ENCODE measurements around the gene RALGPS1. TPM values are rescaled to one million over a fixed set of nuclear protein-coding genes. Genes with fewer than 3 reads are reported as not detected.
A peak's percentile ranks its signal among the peaks of the same experiment; 100 is the strongest.

Gene RALGPS1
- total RNA-seq, 1 donor from 2014 or later, result 86.6 TPM

- no peak for DNase-seq
Observed at GRCh38 chr9:127053960-127054359, 139.4 kb downstream of the RALGPS1 start.

GRCh38 chr9:127055745-127056402, 141.3 kb downstream of the RALGPS1 start:
- DNase-seq, result no peak

GRCh38 chr9:127056446-127056845, 141.9 kb downstream of the RALGPS1 start:
- no peak for DNase-seq

DNA sequence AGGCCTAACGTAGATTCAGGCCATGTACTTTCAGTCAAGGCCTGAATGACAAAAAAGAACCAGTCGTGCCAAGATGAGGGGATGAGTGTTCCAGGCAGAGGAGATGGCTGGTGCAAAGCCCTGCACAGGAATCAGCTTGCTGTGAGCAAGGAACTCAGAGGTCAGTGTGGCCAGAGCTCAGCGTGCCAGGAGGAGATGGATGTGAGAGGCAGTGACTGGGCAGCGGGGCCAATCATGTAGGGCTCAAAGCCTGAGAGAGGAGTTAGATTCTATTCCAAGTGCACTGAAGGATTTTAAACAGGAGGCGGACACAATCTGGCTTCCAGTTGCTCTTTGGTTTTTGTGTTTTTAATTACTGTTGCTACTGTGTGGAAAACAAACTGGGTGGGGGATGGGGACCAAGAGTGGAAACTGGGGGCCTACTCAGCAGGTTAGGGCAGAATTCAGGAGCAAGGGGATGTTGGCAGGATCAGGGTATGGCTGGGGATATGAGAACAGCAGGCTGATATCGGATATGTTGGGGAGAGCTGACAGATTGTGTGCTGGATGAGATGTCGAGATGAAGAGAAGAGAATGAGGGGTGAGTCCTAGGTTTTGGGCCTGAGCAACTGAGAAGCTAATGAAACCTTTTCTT, 143.5 kb downstream of the RALGPS1 start:
- no peak for DNase-seq

DNA sequence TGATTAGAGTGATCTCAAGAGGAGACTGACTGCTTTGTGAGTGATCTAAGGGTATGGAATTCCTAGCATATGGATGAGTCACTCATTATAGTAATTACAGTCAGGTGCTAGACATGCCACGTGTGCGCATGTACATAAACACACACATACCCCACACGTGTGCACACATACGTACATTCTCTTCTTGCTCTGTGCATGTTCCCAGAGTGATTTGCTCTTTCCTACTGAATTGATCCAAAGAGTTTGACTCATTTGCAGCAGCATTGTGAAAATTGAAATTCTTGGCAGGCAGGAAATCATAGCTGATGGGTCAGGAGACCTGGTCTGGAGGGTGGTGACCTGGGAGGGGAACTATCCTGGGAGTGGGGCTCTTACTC, 144.1 kb downstream of the RALGPS1 start:
- DNase-seq, result no peak

DNA sequence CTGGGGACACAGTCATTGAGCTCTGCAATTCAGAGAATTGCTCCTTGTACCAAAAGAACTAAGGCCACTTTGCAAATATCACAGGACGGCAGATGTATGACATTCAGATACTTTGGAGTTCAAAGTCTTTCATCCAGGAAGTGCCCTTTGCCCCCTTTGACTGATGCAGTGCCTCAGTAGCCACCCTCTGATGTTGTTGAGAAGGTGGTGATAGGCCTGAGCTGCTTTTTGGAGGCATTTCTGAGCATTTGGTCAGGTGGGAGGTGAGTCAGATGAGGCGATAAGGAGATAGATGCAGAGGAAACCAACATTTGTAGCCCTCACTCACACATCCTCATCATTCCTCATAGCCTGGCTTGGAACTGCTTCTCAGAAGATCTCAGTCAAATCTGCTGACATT, 144.4 kb downstream of the RALGPS1 start:
- no peak for DNase-seq

GRCh38 chr9:127059765-127060361, 145.3 kb downstream of the RALGPS1 start:
- no peak for DNase-seq

GRCh38 chr9:127061411-127061810, 146.8 kb downstream of the RALGPS1 start:
- DNase-seq, result no peak

GRCh38 chr9:127064335-127064734, 149.8 kb downstream of the RALGPS1 start:
- DNase-seq, result no peak

- DNase-seq, result no peak
Observed at GRCh38 chr9:127065592-127065991, 151.0 kb downstream of the RALGPS1 start.

DNA sequence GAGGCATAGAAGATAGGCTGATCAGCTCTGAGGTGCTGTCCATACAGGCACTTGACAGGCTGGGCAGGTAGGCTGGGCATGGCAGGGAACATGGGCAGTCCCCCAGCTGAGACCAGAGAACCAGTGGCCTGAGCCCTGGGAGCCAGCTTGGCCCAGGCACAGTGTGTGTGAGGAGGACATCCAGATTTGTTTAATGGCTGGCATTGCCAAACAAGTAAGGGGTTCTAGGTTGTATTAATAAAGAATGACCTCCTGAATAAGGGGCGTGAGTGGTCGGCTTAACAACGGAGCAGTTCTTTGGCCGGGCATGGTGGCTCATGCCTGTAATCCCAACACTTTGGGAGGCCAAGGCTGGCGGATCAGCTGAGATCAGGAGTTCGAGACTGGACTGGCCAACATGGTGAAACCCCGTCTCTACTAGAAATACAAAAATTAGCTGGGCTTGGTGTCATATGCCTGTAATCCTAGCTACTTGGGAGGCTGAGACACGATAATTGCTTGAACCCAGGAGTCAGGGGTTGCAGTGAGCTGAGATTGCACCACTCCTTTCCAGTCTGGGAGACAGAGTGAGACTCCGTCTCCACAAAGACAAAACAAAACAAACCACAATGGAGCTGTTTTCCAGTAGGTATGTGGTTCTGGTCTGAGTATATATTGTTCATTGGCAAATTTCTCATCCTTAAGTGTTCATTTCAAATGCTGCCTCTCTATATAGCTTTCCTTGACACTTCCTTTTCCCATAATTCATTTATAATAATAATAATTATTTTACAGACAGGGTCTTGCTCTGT, 151.7 kb downstream of the RALGPS1 start:
- no peak for DNase-seq

DNA sequence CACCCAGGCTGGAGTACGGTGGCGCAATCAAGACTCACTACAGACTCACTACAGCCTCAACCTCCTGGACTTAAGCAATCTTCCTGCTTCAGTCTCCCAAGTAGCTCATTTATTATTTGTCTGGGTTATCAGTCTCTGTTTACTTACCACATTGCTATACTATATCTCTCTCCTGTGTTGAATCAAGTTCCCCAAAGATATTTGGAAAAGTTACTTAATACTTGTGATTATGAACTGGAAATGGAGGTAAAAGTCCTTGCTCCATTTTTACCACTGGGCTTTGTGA, 152.2 kb downstream of the RALGPS1 start:
- DNase-seq, result no peak

- DNase-seq, result no peak
Observed at GRCh38 chr9:127067603-127068220, 153.1 kb downstream of the RALGPS1 start.

GRCh38 chr9:127074561-127075548, 160.3 kb downstream of the RALGPS1 start:
- peak; percentile 39 for DNase-seq

DNA sequence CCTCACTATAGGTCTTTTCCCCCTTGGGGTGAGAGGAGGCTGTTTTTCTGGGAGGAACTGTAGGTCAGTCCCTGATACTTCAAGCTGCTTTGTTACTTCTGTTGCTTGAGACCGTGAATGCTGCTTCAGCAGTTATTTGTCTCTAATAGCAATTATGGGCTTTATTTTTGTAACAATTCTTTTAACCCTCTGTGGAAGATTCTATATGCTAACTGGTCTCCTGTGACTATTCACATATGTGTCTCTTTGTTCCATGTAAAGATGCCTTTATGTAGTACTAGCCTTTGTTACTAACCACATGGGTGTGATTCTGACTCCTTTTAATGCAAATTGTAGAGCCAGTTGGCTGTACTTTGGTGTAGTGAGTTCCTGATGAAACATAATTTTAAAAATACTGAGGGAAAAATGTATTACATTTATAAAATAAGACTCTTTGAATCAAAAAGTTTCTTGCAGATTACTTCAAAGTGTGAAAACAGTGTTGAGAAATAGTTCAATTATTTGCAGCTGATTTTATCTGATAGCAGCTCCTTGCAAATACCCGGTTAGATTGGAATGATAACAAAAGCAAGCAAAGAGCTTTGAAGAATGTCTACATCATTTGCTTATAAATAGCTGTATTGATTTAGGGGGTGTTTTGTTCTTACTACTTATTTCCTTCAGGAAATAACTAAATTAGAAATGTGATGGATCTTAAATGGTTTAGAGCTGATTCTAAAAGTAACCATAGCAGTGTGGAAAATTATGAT, 161.2 kb downstream of the RALGPS1 start:
- DNase-seq, result no peak

- no peak for DNase-seq
Observed at GRCh38 chr9:127076860-127077643, 162.5 kb downstream of the RALGPS1 start.

DNA sequence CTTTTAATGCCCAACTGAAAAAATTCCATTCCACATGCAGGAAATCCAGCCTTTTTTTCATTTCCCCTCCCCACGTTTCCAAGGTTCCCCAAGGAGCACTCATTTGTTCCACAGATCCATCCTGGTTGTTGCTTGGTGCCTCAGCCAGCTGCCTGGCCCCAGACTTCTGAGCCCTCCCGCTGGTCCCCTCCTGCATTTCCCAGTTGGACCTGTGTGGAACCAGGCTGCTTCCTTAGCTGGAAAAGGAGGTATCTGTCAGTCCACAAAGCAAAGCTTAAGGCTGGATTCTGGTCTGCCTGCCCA, 163.0 kb downstream of the RALGPS1 start:
- no peak for DNase-seq

- no peak for DNase-seq
Observed at GRCh38 chr9:127078336-127078735, 163.8 kb downstream of the RALGPS1 start.

GRCh38 chr9:127078988-127079387, 164.4 kb downstream of the RALGPS1 start:
- DNase-seq, result no peak

GRCh38 chr9:127079446-127080140, 165.0 kb downstream of the RALGPS1 start:
- DNase-seq, result no peak
